HPDE6-E6E7 (cell line): Measurements from ENCODE around the gene RD3L.
A peak's percentile ranks its signal among the peaks of the same experiment; 100 is the strongest.
"Not testable (repeated sequence)": the region's sequence is repeated elsewhere in the genome, so short reads cannot be mapped to it uniquely, and the experiment has no call there.

Source experiments
- DNase-seq: peaks from one replicate; pipeline ENCODE4 v3.0.0; 2011; ENCODE audit warnings: missing footprints; ENCODE audit errors: extremely low spot score

Gene RD3L

DNA sequence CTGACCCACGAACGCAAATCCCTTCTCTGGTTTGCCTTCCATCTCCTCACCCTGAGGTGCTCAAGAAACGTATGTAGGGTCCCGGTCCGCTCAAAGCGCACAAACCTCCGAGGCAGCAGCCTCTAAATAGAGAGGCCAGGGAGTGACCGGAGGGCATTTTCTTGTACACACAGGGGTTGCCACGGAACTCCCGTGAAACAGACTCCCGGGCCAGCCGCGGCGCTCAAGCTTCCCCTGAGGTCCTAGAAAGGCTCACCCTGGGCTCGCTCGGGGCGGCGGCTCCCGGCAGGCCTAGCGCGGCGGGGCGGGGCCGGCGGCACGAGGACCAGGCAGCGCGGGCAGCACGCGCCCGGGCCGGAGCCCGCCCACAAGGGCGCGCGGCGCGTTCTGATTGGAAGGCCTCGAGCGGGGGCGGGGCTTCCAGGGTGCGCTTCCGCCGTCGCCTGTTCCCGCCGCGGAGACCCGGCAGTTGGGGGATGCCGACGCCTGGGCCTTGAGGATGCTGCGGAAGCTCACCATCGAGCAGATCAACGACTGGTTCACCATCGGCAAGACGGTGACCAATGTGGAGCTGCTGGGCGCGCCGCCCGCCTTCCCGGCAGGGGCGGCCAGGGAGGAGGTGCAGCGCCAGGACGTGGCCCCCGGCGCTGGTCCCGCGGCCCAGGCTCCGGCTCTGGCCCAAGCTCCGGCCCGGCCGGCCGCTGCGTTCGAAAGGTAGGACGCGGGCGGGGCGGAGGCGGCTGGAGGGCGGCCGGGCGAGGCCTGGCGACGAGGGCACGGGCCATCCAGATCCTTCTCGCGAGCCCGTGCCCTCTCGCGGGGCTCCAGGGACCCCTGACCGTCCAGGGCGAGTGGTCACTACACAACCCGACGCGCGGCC lies 14.1 kb downstream of the RD3L start, which contains the start of gene TDRD9:
TDRD9 (plus strand) TSS at position 446 of the 880 bp plus-strand sequence; CDS start at position 500, 54 bp downstream.
- DNase-seq = no peak

DNA sequence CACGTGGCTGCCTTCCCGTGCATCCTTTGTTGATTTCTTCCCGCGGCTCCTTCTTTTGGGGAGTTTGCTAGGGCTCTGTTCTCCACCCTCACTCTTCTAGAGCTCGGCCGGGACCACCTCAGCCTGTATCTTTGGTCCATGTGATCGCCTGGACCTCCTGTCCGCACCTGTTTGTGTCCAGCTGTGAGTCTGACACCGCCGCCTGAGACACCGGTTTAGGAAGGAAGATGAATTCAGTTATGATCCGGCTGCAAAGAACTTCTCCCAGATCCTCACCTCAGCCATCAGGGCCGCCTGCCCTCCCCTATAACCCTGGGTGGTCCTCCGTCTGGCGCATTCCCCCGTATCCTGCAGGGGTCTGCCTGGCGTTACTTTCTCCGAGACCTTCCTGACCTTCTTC lies 14.8 kb downstream of the RD3L start:
- no peak for DNase-seq

DNA sequence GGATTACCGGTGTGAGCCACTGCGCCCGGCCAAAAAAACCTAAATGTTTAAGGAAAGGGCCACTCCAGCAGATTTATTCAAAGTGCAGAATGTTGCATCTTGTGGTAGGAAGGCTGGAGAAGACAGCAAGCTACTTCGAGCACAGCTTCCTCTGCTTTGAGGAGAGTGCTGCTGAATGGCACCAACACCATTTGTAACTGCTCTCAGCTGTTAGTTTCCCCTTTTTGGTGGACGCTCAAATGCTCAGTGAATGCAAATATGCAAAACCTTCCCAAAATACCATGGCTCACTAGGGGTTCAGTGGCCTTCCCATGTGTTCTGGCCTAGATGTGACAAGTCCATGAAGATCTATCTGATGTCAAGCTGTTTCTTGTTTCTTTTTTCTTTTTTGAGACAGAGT lies 17.0 kb downstream of the RD3L start:
- no peak for DNase-seq

DNA sequence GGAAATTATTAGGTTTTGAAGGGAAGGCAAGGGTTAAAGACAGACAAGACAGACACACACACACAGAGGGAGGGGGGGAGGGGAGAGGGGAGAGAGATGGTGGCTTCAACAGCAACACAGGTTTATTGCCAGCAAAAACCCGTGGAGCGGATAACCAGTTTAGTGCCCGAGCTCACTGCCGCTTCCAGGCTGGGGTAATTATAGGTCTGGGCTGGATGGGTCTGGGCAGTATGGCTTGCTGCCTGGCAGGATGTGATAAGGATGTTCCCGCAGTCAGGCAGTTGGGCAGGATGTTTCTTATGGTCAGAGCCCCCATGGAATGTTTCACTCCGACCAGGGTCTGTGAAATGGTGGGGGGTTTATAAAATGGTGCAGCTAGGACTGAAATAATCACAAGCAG lies 18.5 kb downstream of the RD3L start:
- no peak for DNase-seq

- not testable (repeated sequence) for DNase-seq
Observed at GRCh38 chr14:103921855-103922200, 20.5 kb downstream of the RD3L start.

- peak; percentile 93 for DNase-seq
Observed at GRCh38 chr14:103920981-103921854, 21.1 kb downstream of the RD3L start.

- DNase-seq = no peak
Observed at GRCh38 chr14:103916636-103917262, 25.6 kb downstream of the RD3L start.

DNA sequence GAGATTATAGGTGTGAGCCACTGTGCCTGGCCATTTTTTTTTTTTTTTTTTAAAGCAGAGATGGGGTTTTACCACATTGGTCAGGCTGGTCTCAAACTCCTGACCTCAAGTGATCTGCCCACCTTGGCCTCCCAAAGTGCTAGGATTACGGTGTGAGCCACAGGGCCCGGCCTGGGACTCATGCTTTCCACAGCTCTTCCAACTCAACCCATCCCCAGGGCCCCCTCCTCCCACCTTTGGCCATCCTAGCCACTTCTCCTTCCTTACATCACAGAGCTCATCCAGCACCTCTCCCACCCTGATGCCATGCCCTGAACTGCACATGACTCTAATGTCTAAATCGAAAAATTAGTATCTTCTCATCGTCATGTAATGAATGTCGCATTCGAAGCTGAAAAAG lies 26.7 kb downstream of the RD3L start:
- no peak for DNase-seq

DNA sequence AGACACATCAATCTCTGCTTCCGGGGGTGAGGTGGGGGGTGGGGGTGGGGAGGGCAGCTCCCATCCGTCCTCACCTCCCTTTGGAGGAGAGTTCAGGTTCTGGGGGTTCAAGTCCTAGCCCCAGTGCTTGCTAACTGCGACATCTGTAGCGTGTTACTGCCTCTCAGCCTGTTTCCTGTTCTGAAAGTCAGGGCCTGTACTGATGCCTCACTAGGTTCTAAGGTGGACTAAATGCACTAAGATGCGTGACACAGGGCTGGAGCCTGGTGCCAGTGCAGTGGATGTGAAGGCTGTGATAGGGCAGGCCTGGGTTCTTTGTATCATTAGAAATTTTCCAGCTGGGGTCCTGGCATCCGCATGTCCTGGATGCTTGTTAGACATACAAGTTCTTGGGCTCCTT lies 31.3 kb downstream of the RD3L start:
- DNase-seq = no peak

GRCh38 chr14:103910262-103910935 lies 31.9 kb downstream of the RD3L start:
- DNase-seq = peak; percentile 98

DNA sequence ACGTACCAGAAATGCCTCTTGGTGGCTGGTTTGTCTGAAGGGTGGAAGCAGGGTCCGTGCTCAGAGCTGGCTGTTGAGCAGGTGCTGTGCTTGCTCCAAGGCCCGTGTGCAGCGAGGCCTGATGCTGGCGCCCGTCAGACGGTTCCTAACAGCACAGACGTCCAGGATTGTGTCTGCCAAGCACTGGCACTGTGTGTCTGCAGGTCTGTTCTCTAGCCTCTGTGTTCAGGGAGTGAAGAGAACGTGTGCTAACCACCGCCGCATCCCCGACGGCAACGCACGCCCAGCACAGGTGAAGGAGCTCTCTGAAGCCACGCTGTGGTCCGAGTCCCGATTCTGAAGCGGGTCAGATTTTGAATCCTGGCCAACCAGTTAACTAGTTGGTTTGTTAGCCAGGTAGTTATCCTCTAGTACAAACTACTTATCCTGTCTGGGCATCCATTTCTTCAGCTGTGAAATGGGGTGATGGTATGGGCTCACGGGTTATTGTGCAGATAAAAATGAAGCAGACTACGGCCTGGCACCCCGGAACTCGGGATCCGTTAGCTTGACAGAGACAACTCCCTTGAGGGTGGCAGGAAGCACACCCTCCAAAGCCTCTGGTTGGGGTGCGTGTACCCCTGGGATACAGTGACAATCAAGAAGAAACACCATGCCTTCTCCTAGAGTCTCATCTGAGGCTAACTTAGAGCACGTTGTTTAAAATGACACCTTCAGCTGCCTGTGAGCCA lies 32.6 kb downstream of the RD3L start:
- DNase-seq = no peak

DNA sequence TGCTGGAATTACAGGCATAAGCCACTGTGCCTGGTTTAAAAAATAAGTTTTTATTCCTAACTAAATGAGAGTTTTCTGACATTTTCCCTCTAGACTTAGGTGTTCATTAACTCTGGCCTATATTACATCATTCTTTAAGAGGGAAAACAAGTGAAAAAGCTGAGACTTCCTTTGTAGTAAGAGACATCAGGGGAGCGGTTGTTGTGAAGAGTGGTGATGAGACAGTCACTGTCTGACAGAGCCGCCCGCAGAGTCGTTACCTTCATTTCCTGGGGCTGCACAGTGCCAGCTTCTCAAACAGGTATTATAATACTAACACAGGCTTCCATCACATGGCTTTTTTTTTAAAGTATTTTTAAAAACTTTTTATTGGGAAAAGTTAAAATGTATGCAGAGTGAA lies 33.7 kb downstream of the RD3L start:
- no peak for DNase-seq

GRCh38 chr14:103905842-103906456 lies 36.4 kb downstream of the RD3L start:
- DNase-seq = no peak

DNA sequence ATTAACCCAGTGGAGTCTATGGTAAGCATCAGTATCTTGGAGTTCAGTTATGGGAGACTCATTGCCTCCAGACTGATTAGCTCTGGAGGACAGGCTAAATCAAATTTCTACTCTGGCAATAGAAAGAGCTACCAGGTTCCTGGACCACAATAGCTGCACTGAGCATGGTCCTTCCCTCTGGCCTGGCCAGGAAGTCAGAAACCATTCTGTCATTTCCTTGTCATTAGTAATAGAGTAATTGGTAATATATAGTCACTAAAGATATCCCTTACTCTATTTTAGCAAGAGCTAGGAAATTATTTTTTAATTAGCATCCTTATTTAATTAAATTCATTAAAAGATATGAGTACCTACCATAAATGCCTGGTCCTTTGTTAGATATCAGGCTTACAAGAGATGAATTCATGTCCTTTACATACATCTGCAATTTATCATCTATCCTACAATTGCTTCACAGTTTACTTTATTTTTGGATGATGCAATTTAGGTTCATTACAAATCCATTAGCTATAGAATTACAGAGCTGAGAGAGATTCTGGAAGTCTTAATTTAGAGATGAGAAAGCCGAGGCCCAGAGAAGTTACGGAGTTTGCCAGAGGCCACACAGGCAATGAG lies 37.7 kb downstream of the RD3L start:
- DNase-seq = no peak

- no peak for DNase-seq
Observed at GRCh38 chr14:103899833-103900232, 42.5 kb downstream of the RD3L start.

GRCh38 chr14:103899316-103899715 lies 43.0 kb downstream of the RD3L start:
- no peak for DNase-seq

- no peak for DNase-seq
Observed at GRCh38 chr14:103898711-103899110, 43.6 kb downstream of the RD3L start.

DNA sequence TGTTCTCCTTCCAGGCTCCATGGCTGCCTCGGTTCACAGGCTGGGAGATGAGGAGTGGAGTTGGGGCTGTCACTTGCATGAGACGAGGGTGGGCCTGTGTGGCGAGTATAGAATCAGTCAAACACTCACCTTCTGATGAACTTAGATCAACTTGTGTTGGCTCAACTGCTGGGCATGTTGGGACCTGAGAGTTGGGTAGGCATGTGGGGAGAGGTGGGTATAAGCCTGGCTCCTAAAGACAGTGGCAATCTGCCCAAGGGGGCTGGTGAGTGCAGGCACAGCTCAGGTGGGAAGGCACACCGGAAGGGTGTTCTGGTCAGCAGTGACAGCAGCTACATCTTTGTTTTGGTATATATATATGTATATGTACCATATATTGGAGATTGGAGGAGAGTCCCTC lies 44.1 kb downstream of the RD3L start:
- DNase-seq = no peak

DNA sequence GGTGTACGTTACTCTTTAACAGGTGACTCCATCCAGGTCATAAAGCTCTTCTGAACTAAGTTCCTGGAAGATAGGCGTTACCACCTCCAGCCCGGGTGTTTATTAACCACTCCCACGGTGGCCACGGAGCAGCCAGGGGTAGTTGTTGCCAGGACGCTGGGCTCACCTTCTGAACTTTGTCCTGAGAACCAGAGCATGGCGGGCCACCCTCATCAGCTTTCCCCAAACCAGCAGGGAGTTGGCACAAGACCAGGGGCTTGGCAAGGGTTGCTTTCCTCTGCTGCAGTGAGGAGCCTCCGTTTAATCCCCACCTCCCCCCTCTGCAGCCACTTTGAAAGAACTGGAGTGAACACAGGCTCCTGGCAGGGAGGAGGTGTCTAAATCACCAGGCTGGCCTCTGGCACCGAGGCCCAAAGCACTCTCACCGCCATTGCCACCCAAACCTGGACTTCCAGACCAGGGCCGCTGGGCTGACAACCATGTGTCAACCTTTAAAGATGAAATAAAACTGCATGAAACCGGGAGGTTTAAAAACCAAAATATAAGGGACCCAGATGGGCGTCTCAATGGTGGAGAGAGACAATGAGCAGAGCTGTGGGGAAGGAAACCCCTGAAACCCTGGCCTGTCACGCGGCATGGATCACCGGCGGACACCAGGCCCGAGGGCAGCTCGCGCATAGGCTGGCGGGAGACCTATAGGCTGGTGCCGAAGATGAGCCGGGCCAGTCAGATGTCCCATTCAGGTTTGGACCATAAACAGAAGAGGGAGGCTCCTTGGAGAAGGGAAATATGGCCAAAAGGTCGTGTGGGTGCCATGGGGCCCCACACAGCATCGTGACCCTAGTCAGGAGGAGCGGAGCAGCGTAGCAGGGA lies 45.0 kb downstream of the RD3L start:
- no peak for DNase-seq
